DND-41 (cell line): ENCODE results near the gene SLC30A10.

ENCODE experiments used
- ATAC-seq: fragments of 200-7000 bp; cut with Tn5 transposase; 3 replicates; pipeline ENCODE4 v1.9.1; 2021; ENCODE audit warnings: low read depth; ENCODE audit not compliant: insufficient read depth
- DNase-seq: peaks from one replicate; pipeline ENCODE4 v3.0.0-alpha.2; 2020
- H2AFZ ChIP-seq: 2 replicates; pipeline ENCODE4 v1.6.0; 2012; ENCODE audit warnings: low read depth, low read length
- H3K27ac ChIP-seq: 2 replicates; pipeline ENCODE4 v1.5.1; 2012; ENCODE audit warnings: low read length, inconsistent platforms
- H3K27me3 ChIP-seq: fragments of 200-600 bp; sonication (generic); 2 replicates; pipeline ENCODE4 v1.6.0; 2012; ENCODE audit warnings: low read length, mild to moderate bottlenecking, inconsistent platforms; ENCODE audit not compliant: insufficient read depth, poor library complexity
- H3K36me3 ChIP-seq: 2 replicates; pipeline ENCODE4 v1.5.1; 2012; ENCODE audit warnings: low read length, inconsistent platforms; ENCODE audit not compliant: insufficient read depth
- H3K4me1 ChIP-seq: 2 replicates; pipeline ENCODE4 v1.5.1; 2012; ENCODE audit warnings: mild to moderate bottlenecking, low read length; ENCODE audit not compliant: insufficient read depth
- H3K4me2 ChIP-seq: 2 replicates; pipeline ENCODE4 v1.6.0; 2012; ENCODE audit warnings: mild to moderate bottlenecking, moderate library complexity, low read length, inconsistent platforms; ENCODE audit not compliant: insufficient read depth
- H3K4me3 ChIP-seq, 2 experiments: fragments of 200-600 bp in 1 of 2; shearing (Covaris generic) in 1 of 2; 2 replicates each; pipeline ENCODE4 v1.5.1; 2012 to 2016; ENCODE audit warnings: inconsistent platforms in 2 of 2, low read length in 2 of 2, mild to moderate bottlenecking in 2 of 2, low read depth in 1 of 2, moderate library complexity in 1 of 2
- H3K79me2 ChIP-seq: 2 replicates; pipeline ENCODE4 v1.6.0; 2012; ENCODE audit warnings: low read length, inconsistent platforms; ENCODE audit not compliant: insufficient read depth
- H3K9ac ChIP-seq: 2 replicates; pipeline ENCODE4 v1.6.0; 2012; ENCODE audit warnings: low read depth, mild to moderate bottlenecking, inconsistent platforms, low read length, moderate library complexity
- H3K9me3 ChIP-seq: 2 replicates; pipeline ENCODE4 v1.5.1; 2012; ENCODE audit warnings: low read length, moderate library complexity, mild to moderate bottlenecking, inconsistent platforms; ENCODE audit not compliant: insufficient read depth, severe bottlenecking
- H4K20me1 ChIP-seq: 2 replicates; pipeline ENCODE4 v1.6.0; 2012; ENCODE audit warnings: low read length; ENCODE audit not compliant: insufficient read depth
- EZH2 ChIP-seq: IDR thresholded peaks from 3 replicates; pipeline ENCODE4 v1.6.1; 2012; ENCODE audit warnings: borderline replicate concordance, low read depth, mild to moderate bottlenecking, moderate library complexity, low read length, inconsistent platforms; ENCODE audit not compliant: severe bottlenecking
- TF ChIP-seq, protein P1 (sequence below): IDR thresholded peaks from 2 replicates; pipeline ENCODE4 v1.5.1; 2012; ENCODE audit warnings: borderline replicate concordance, low read length, moderate library complexity, mild to moderate bottlenecking; ENCODE audit not compliant: poor library complexity, severe bottlenecking; ENCODE audit errors: extremely low read depth

SLC30A10 gene

DNA sequence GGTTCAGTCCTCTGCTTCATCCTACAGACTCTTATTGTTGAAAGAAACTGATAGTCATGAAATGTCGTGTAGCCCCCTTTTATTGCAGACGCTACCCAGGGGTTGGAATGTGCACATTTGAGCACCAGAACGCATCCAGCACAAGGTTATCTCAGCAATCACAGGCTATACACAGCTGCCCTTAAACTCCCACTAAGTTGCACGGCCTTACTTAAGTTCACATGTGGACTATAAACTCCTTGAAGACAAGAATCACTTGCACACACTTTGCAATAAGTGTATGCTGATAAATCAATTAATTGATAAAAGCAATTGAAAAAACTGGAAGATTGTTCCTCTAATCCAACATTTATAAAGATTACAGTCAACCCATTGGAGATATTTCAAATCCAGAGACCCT is 18.9 kb downstream of the SLC30A10 start:
- H3K9ac ChIP-seq = no peak overlapping the region
- H3K36me3 ChIP-seq = no peaks in the 10 kb centered on the region
- H3K9me3 ChIP-seq = no peaks in the 10 kb centered on the region
- H2AFZ ChIP-seq = no peak overlapping the region
- peaks cover 3% of the 10 kb centered on the region for H3K27me3 ChIP-seq
- H3K27ac ChIP-seq = no peak overlapping the region
- no peak overlapping the region for H3K4me3 ChIP-seq
- no peak for ATAC-seq
- no peaks in the 10 kb centered on the region for H3K4me1 ChIP-seq
- H3K79me2 ChIP-seq = no peaks in the 10 kb centered on the region
- TF ChIP-seq, protein P1, sequence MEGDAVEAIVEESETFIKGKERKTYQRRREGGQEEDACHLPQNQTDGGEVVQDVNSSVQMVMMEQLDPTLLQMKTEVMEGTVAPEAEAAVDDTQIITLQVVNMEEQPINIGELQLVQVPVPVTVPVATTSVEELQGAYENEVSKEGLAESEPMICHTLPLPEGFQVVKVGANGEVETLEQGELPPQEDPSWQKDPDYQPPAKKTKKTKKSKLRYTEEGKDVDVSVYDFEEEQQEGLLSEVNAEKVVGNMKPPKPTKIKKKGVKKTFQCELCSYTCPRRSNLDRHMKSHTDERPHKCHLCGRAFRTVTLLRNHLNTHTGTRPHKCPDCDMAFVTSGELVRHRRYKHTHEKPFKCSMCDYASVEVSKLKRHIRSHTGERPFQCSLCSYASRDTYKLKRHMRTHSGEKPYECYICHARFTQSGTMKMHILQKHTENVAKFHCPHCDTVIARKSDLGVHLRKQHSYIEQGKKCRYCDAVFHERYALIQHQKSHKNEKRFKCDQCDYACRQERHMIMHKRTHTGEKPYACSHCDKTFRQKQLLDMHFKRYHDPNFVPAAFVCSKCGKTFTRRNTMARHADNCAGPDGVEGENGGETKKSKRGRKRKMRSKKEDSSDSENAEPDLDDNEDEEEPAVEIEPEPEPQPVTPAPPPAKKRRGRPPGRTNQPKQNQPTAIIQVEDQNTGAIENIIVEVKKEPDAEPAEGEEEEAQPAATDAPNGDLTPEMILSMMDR = no peak
- no peak for TF ChIP-seq EZH2
- DNase-seq = no peak
- no peaks in the 10 kb centered on the region for H4K20me1 ChIP-seq
- no peak overlapping the region for H3K4me2 ChIP-seq

GRCh38 chr1:219908170-219908569 is 20.2 kb downstream of the SLC30A10 start:
- Histone ChIP-seq H3K27me3 (peaks cover 3% of the 10 kb centered on the region), H3K79me2 (no peaks in the 10 kb centered on the region), H2AFZ (no peak overlapping the region), H3K4me2 (no peak overlapping the region), H3K4me1 (no peaks in the 10 kb centered on the region), H3K36me3 (no peaks in the 10 kb centered on the region), H3K9ac (no peak overlapping the region), H4K20me1 (no peaks in the 10 kb centered on the region), H3K4me3 (no peak overlapping the region), H3K27ac (no peak overlapping the region), H3K9me3 (no peaks in the 10 kb centered on the region)
- ATAC-seq (no peak), DNase-seq (no peak)
- TF ChIP-seq, protein P1 = no peak
- no peak for TF ChIP-seq EZH2

GRCh38 chr1:219907772-219908070 is 20.6 kb downstream of the SLC30A10 start:
- TF ChIP-seq, protein P1 = no peak
- H2AFZ ChIP-seq = no peak overlapping the region
- H3K4me3 ChIP-seq = no peak overlapping the region
- no peak overlapping the region for H3K4me2 ChIP-seq
- H3K9me3 ChIP-seq = no peaks in the 10 kb centered on the region
- ATAC-seq (no peak), DNase-seq (no peak)
- no peaks in the 10 kb centered on the region for H3K4me1 ChIP-seq
- H3K36me3 ChIP-seq = no peaks in the 10 kb centered on the region
- H3K79me2 ChIP-seq = no peaks in the 10 kb centered on the region
- no peak overlapping the region for H3K9ac ChIP-seq
- no peak overlapping the region for H3K27ac ChIP-seq
- H3K27me3 ChIP-seq = peaks cover 3% of the 10 kb centered on the region
- no peaks in the 10 kb centered on the region for H4K20me1 ChIP-seq
